ENCODE results near the gene CD4. TPM values are rescaled to one million over a fixed set of nuclear protein-coding genes. Genes with fewer than 3 reads are reported as not detected.

CD4 gene
- total RNA-seq, 4 donors from 2014 or later, result 7.5 to 12.6 (median 8.9) TPM

DNA sequence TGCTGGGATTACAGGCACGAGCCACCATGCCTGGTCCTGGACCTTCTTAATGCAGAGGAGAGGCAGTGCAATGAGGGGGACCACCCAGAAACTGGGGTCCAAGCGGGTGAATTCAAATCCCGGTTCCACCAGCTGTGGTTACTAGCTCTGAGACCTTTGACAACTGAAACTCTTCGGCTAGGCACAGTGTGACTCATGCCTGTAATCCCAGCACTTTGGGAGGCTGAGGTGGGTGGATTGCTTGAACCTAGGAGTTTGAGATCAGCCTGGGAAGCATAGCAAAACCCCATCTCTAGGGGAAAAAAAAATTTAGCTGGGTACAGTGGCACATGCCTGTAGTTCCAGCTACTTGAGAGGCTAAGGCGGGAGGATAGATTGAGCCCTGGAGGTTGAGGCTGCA, 5.0 kb upstream of the CD4 start:
- Histone ChIP-seq H3K27me3 (no peaks in the 10 kb centered on the region), H3K4me3 (no peak overlapping the region), H3K4me1 (peaks cover 0 to 3% (median 0%) of the 10 kb centered on the region in 4 donors), H3K27ac (no peak overlapping the region), H3K9me3 (no peaks in the 10 kb centered on the region), H3K36me3 (no peaks in the 10 kb centered on the region)
- no peak for DNase-seq (ENCODE audit: low spot score in 2 of 2)
- 63 to 82% methylated on average over 5 of the region's 5 CpGs for WGBS, 2 donors
- TF ChIP-seq, protein P1, sequence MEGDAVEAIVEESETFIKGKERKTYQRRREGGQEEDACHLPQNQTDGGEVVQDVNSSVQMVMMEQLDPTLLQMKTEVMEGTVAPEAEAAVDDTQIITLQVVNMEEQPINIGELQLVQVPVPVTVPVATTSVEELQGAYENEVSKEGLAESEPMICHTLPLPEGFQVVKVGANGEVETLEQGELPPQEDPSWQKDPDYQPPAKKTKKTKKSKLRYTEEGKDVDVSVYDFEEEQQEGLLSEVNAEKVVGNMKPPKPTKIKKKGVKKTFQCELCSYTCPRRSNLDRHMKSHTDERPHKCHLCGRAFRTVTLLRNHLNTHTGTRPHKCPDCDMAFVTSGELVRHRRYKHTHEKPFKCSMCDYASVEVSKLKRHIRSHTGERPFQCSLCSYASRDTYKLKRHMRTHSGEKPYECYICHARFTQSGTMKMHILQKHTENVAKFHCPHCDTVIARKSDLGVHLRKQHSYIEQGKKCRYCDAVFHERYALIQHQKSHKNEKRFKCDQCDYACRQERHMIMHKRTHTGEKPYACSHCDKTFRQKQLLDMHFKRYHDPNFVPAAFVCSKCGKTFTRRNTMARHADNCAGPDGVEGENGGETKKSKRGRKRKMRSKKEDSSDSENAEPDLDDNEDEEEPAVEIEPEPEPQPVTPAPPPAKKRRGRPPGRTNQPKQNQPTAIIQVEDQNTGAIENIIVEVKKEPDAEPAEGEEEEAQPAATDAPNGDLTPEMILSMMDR (IDR thresholded peaks at IDR 0.05), result no peak
- no peak for TF ChIP-seq EP300 (IDR thresholded peaks at IDR 0.05)
- TF ChIP-seq POLR2A (IDR thresholded peaks at IDR 0.05), result no peak

DNA sequence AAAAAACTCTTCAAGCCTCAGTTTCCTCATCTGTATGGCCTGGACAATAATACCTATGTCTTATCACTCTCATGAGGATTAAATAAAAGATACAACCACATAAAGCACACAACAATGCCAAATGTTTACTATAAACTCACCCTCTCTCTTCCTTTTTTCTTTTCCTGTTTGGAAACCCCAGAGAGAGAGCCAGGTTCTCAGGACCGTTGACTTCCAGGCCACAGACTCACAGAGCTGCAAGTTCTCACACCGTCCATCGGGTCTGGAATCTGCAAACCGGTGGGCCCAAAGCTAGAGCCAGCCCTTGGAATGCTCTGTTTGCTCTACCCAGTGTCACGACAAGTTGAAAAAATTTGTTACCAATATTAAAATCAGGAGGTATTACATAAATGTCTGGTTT, 4.6 kb upstream of the CD4 start:
- H3K4me1 ChIP-seq, result no peaks in the 10 kb centered on the region
- no peaks in the 10 kb centered on the region for H3K27me3 ChIP-seq
- H3K36me3 ChIP-seq, result no peaks in the 10 kb centered on the region
- 72 to 74% methylated on average over 5 of the region's 5 CpGs for WGBS, 2 donors
- no peak for DNase-seq (ENCODE audit: low spot score in 2 of 2)
- no peaks in the 10 kb centered on the region for H3K9me3 ChIP-seq
- no peak overlapping the region for H3K27ac ChIP-seq
- H3K4me3 ChIP-seq, result no peak overlapping the region
- TF ChIP-seq, protein P1 (IDR thresholded peaks at IDR 0.05), result no peak
- no peak for TF ChIP-seq EP300 (IDR thresholded peaks at IDR 0.05)

DNA sequence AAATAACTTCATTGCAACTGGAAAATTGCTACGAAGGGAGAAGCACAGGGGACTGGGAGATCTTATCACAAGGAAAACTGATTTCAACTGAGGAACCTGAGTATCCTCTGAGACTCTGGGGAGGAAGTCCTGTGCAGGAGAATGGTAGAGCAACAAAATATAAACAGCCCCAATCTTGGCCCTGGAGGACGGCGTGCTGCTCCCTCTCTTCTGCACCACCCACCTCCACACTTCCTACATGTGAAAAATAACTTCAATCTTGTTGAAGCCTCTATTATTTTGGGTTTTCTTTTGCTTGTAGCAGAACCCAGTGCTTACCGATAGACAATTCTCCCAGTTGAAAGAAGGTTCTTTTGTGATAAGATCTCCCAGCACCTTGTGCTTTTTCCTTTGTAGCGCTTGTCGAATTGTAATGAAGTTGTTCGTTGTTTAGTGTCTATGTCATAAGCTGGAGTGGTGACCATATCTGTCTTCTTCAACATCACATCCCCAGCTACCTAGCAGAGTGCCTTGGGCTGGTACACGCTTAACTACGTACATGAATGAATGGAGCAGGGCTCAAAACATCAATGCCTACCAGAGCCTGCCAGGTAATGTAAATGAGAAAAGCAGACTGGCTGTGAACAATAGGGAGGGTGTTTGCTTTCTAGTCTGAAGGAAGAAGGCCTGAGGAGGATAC, 2.8 kb upstream of the CD4 start:
- no peak overlapping the region for H3K27ac ChIP-seq
- WGBS, 2 donors, result 66% methylated on average over 9 of the region's 9 CpGs

DNA sequence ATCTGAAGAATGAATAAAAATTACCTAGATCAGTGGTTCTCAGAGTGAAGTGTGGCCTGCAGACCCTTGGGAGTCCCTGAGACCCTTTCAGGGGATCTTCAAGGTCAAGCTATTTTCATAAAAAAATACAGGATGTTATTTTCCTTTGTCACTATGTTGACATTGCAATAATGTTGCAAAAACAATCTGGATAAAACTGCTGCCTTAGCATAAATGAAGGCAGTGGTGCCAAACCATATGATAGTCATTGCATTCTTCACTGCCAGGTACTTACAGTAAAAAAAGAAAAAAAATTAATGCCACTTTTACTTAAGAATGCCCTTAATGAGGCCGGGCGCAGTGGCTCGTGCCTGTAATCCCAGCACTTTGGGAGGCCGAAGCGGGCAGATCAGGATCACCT, 2.0 kb upstream of the CD4 start:
- TF ChIP-seq POLR2A (IDR thresholded peaks at IDR 0.05) (no peak), EP300 (IDR thresholded peaks at IDR 0.05) (no peak)
- TF ChIP-seq, protein P1 (IDR thresholded peaks at IDR 0.05), result no peak
- no peaks in the 10 kb centered on the region for H3K4me1 ChIP-seq
- 88% methylated on average over 5 of the region's 5 CpGs for WGBS, 2 donors
- H3K9me3 ChIP-seq, result no peaks in the 10 kb centered on the region
- H3K36me3 ChIP-seq, result no peaks in the 10 kb centered on the region
- no peak overlapping the region for H3K4me3 ChIP-seq
- DNase-seq (ENCODE audit: low spot score in 2 of 2), result no peak
- H3K27me3 ChIP-seq, result no peaks in the 10 kb centered on the region
- no peak overlapping the region for H3K27ac ChIP-seq

More for the DNA sequence above, 2.8 kb upstream of the CD4 start:
- H3K9me3 ChIP-seq, result no peaks in the 10 kb centered on the region
- H3K27me3 ChIP-seq, result no peaks in the 10 kb centered on the region
- TF ChIP-seq, protein P1 (IDR thresholded peaks at IDR 0.05), result no peak
- TF ChIP-seq EP300 (IDR thresholded peaks at IDR 0.05) (no peak), POLR2A (IDR thresholded peaks at IDR 0.05) (no peak)
- DNase-seq (ENCODE audit: low spot score in 2 of 2), result no peak
- no peaks in the 10 kb centered on the region for H3K4me1 ChIP-seq
- no peaks in the 10 kb centered on the region for H3K36me3 ChIP-seq
- H3K4me3 ChIP-seq, result no peak overlapping the region

DNA sequence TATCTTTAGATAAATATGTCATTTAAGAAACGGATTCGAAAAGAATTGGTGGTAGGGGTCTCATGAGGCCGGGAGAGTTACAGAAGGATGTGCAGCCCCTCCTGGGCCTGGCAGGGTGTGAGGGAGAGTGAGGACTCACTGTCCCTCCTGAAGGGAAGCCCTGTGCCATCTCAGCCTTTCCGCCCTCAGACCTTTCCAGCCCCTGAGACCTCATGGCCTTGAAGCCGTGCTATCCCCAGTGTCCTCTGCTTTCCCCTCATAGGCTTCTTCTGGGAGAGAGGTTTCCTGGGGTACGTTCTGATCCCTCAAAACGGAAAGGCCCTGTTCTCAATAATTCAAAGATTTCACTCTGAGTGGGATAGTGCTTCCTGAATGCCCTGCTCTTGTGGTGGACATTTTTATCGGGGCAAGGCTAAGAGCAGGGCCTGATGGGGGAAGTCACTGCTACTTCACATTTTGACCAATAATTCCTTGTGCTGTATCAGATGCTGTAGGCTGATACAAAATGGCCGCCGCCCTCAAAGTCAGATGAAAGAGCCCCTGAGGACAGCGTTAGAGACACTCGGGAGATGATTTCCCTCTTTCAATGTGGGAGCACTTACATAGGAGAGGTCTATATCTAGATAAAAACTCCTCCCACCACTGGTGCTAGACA, 1.3 kb downstream of the CD4 start:
- TF ChIP-seq POLR2A (IDR thresholded peaks at IDR 0.05) (no peak), EP300 (IDR thresholded peaks at IDR 0.05) (no peak)
- TF ChIP-seq, protein P1 (IDR thresholded peaks at IDR 0.05), result no peak
- no peaks in the 10 kb centered on the region for H3K27me3 ChIP-seq
- H3K9me3 ChIP-seq, result no peaks in the 10 kb centered on the region
- peak overlapping the region in 1 of 4 donors; percentile 42 for H3K4me3 ChIP-seq
- H3K4me1 ChIP-seq, result no peaks in the 10 kb centered on the region
- H3K36me3 ChIP-seq, result no peaks in the 10 kb centered on the region
- 81 to 86% methylated on average over 12 of the region's 12 CpGs for WGBS, 2 donors
- no peak for DNase-seq (ENCODE audit: low spot score in 2 of 2)
- peak overlapping the region in 2 of 4 donors; percentile 26 to 28 for H3K27ac ChIP-seq
